GM10847 (cell line): ENCODE results near the gene NAALADL2.

Source experiments
- POLR2A ChIP-seq: IDR thresholded peaks from 2 replicates; pipeline ENCODE4 v1.6.1; 2011; ENCODE audit not compliant: insufficient read length; ENCODE audit errors: extremely low read depth

Gene NAALADL2

GRCh38 chr3:175695251-175695650 lies 836.1 kb downstream of the NAALADL2 start:
- TF ChIP-seq POLR2A = no peak

DNA sequence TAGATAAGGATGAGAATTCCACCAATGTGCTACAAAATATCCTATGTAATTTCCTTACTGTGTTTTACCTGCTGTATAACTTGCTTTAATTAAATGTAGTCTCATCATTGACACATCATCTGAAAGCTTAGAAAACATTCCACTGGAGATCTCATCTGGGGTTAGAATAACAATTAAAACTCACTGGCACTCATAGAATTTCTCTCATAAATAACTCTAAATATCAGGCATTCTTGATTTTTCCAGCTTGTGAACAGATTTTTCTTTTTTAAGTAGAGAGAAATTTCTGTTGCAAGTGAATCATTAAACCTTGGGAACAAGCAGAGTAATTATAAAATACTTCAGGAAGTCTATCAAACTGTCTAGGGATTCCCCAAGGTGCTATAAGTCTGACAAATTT lies 843.8 kb downstream of the NAALADL2 start:
- TF ChIP-seq POLR2A = no peak

GRCh38 chr3:175704366-175705055 lies 845.4 kb downstream of the NAALADL2 start:
- TF ChIP-seq POLR2A = no peak

- TF ChIP-seq POLR2A = no peak
Measured at GRCh38 chr3:175713268-175713667, 854.1 kb downstream of the NAALADL2 start.

GRCh38 chr3:175716446-175716845 lies 857.3 kb downstream of the NAALADL2 start:
- no peak for TF ChIP-seq POLR2A

- TF ChIP-seq POLR2A = no peak
Measured at GRCh38 chr3:175726228-175726627, 867.1 kb downstream of the NAALADL2 start.

DNA sequence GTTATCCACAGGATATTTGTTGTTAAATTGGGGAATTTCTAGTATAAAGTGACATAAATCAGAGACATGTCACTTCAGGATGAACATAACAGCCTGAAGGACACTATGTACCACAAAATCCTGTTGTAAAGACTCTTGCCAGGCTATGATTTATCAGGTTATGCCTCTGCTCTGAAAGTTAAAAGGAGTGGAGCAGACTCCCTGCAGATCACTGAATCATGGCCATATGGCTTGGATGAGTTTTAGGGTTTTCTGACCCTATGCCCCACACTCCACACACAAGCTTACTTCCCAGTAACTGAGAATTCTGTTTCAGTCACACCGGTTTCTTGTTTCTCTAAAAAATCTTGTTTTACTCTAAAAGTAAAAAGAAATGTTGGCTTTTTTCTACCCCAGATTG lies 869.4 kb downstream of the NAALADL2 start:
- no peak for TF ChIP-seq POLR2A

- TF ChIP-seq POLR2A = no peak
Measured at GRCh38 chr3:175729466-175729865, 870.3 kb downstream of the NAALADL2 start.

DNA sequence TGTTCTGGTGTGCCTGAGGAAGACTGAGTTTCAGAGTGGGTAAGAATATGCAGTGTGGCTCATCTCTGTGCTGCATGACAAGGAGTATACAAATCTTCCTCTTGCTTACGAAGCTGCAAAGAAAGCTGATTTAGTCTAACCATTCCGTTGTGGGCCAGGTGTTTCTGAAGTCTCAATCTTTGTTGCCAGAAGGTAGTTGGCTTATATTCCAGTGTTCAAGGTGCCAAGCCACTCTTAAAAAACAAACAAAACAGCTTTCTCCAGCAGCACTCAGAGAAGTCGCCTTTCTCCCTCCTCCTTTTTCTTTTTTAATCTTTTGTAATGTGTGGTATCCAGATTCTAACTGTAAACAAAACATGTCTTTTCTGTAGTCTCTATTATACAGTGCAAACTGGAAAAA lies 872.4 kb downstream of the NAALADL2 start:
- TF ChIP-seq POLR2A = no peak

DNA sequence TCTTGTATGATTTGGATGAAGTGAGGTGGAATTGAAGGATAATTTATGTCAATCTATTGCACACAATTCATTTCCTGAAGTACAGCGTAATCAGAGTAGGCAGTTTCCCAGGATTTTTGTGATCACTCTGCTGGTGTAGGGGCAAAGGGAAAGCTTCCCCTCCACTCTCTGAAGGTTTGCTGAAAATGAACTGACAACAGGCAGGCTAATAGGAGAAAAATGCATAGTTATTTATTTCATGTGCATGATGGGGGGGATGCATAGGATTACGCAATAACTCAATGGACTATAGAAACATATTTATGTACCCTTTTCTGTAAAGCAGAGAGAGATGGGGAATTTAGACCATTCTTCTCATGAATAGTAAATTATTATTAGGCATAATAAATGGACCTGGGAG lies 872.9 kb downstream of the NAALADL2 start:
- no peak for TF ChIP-seq POLR2A

- no peak for TF ChIP-seq POLR2A
Measured at GRCh38 chr3:175735866-175736265, 876.7 kb downstream of the NAALADL2 start.

- no peak for TF ChIP-seq POLR2A
Measured at GRCh38 chr3:175737646-175738572, 878.8 kb downstream of the NAALADL2 start.

- no peak for TF ChIP-seq POLR2A
Measured at GRCh38 chr3:175741951-175742350, 882.8 kb downstream of the NAALADL2 start.

DNA sequence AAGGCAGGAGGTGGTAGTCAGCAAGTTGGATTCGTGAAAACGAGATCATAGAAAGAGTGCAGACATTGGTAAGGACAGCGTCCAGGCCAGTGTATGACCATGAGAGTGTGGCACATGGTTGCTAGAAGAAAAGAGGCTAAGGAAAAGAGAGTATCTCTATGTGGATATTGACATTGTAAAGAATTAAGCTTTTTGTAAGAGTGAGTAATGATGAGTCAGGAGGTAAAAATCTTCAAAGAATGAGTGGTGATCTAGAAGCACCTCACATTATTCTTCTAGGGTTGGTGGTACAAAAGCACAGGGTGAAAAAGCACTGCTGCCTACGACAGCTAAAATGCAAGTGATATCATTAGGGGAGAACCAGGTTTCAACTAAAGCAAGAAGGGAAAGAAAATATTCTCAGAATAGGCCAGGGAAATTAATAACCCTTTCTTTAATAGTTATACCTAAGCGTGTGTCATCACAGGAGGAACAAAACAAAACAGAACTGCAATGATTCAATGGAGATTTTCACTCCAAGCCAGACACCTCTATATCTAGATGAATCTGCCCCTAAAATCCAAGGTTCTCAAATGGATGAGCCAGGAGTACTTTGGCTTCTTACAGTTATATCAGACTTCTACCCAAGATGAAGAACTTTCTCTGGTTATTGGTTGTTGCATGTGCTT lies 884.7 kb downstream of the NAALADL2 start:
- no peak for TF ChIP-seq POLR2A

DNA sequence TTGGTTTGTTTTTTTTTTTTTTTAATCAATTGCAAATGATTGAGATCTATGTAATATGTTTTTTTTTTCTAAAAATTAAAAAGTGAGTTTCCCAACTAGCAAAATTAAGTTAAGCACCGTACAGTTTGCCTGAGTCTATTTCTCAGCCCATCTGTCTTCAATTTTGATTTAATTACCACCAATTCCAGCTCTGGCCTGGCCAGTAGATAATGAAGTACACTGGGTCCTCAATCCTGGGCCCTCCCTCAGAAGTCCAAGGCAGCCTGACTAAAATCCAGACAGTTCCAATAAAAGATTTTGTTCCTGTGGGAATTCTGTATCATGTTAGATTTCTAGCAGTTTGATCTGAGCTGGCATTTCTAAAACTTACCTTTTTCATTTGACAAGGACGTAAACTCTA lies 887.2 kb downstream of the NAALADL2 start:
- TF ChIP-seq POLR2A = no peak

- TF ChIP-seq POLR2A = no peak
Measured at GRCh38 chr3:175748087-175748730, 889.1 kb downstream of the NAALADL2 start.

DNA sequence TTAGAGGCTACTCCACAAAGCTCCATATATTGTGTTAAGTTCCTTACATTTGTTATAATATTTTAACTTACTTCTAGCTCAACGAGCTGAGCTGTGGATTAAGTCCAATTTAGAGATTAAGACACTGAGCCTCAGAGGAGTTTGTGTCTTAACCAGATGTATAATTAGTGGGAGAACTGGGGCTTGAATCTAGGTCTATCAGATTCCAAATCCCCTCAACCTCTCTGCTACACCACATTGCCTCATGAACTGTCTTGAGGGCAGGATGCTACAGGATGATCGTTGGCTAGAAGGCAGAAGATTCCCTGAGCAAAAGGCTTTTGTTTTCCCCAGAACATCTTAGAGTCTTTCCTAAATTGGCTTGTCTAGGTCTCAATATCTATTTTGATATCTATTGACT lies 890.8 kb downstream of the NAALADL2 start:
- TF ChIP-seq POLR2A = no peak
